Lung (tissue), 12 donors: ENCODE data around the gene COX4I1. TPM values are rescaled to one million over a fixed set of nuclear protein-coding genes. Genes with fewer than 3 reads are reported as not detected.

Source experiments
- ATAC-seq: fragments of 200-7000 bp; cut with Tn5 transposase; one replicate; pipeline ENCODE4 v1.9.1; 2020; ENCODE audit warnings: moderate number of reproducible peaks; ENCODE audit not compliant: insufficient read depth, low FRiP score
- DNase-seq, 3 donors: peaks; one replicate each; pipeline ENCODE4 v3.0.0-alpha.2; 2013 to 2017
- H3K27ac ChIP-seq, 2 donors: one replicate each; pipeline ENCODE4 v1.5.1; 2013; ENCODE audit warnings: mild to moderate bottlenecking in 2 of 2, moderate library complexity in 2 of 2, control low read depth in 1 of 2, inconsistent platforms in 1 of 2, low read depth in 1 of 2, low read length in 1 of 2
- H3K27me3 ChIP-seq, 3 donors: one replicate each; pipeline ENCODE4 v1.5.1; 2013; ENCODE audit warnings: low read length in 2 of 3; ENCODE audit not compliant: control insufficient read depth in 3 of 3, insufficient read depth in 3 of 3
- H3K36me3 ChIP-seq, 4 donors: one replicate each; pipeline ENCODE4 v1.5.1; 2013; ENCODE audit warnings: low read length in 4 of 4, mild to moderate bottlenecking in 1 of 4, moderate library complexity in 1 of 4; ENCODE audit not compliant: control insufficient read depth in 4 of 4, insufficient read depth in 4 of 4
- H3K4me1 ChIP-seq, 5 donors: one replicate each; pipeline ENCODE4 v1.5.1; 2013; ENCODE audit warnings: low read length in 5 of 5, mild to moderate bottlenecking in 2 of 5, moderate library complexity in 1 of 5; ENCODE audit not compliant: control insufficient read depth in 5 of 5, insufficient read depth in 5 of 5
- H3K4me3 ChIP-seq: one replicate; pipeline ENCODE4 v1.5.1; 2013; ENCODE audit warnings: mild to moderate bottlenecking, control low read depth, moderate library complexity
- H3K9ac ChIP-seq, 2 donors: one replicate each; pipeline ENCODE4 v1.5.1; 2013; ENCODE audit warnings: low read length in 2 of 2, control low read depth in 1 of 2; ENCODE audit not compliant: insufficient read depth in 1 of 2
- H3K9me3 ChIP-seq, 4 donors: one replicate each; pipeline ENCODE4 v1.5.1; 2013; ENCODE audit warnings: low read length in 3 of 4, mild to moderate bottlenecking in 1 of 4, moderate library complexity in 1 of 4; ENCODE audit not compliant: control insufficient read depth in 4 of 4, insufficient read depth in 3 of 4
- WGBS, 2 donors: extraction: QIAGEN DNeasy Blood & Tissue Kit; methylation state at CpG; one replicate each; pipeline ENCODE4 v1.1.7; 2013; 5-methylcytosine and 5-hydroxymethylcytosine counted together
- polyA plus RNA-seq, 2 donors: library from polyadenylated mRNA; stranded (reverse); fragments of 200-250 nt; gene quantifications; one replicate each; pipeline ENCODE4 v1.2.1, GENCODE V29; 2013
- total RNA-seq, 2 donors: library from RNA; depleted of rRNA in 1 of 2; stranded (reverse); fragments of >200 nt in 1 of 2; gene quantifications; one replicate each; pipeline ENCODE4 v1.2.1, GENCODE V29; 2014 to 2021
- TF ChIP-seq, protein P1 (sequence below): IDR thresholded peaks from 2 replicates; pipeline ENCODE4 v1.5.1; 2012; ENCODE audit warnings: mild to moderate bottlenecking; ENCODE audit errors: control extremely low read depth, extremely low read depth
- donor health status: control.
- donor health status: control.
- donor health status: Bipolar disorder and iron deficiency.
- donor health status: healthy.
- donor health status: DM: yes; HTN: yes; CAD: no.

Gene COX4I1
- total and polyA plus RNA-seq, 4 donors, result 243 to 1,291 (median 532) TPM

DNA sequence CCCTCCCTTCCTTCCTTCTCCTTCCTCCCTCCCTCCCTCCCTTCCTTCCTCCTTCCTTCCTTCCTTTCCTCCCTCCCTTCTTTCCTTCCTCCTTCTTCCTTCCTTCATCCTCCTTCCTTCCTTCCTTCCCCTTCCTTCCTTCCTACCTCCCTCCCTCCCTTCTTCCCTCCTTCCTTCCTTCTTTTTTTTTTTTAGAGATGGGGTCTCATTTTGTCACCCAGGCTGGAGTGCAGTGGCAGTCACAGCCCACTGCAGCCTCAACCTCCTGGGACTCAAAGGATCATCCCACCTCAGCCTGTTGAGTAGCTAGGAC lies 44.6 kb downstream of the COX4I1 start:
- no peak overlapping the region for H3K9ac ChIP-seq
- no peak overlapping the region for H3K4me3 ChIP-seq
- TF ChIP-seq, protein P1, sequence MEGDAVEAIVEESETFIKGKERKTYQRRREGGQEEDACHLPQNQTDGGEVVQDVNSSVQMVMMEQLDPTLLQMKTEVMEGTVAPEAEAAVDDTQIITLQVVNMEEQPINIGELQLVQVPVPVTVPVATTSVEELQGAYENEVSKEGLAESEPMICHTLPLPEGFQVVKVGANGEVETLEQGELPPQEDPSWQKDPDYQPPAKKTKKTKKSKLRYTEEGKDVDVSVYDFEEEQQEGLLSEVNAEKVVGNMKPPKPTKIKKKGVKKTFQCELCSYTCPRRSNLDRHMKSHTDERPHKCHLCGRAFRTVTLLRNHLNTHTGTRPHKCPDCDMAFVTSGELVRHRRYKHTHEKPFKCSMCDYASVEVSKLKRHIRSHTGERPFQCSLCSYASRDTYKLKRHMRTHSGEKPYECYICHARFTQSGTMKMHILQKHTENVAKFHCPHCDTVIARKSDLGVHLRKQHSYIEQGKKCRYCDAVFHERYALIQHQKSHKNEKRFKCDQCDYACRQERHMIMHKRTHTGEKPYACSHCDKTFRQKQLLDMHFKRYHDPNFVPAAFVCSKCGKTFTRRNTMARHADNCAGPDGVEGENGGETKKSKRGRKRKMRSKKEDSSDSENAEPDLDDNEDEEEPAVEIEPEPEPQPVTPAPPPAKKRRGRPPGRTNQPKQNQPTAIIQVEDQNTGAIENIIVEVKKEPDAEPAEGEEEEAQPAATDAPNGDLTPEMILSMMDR, result no peak
- H3K27me3 ChIP-seq, result no peaks in the 10 kb centered on the region
- ATAC-seq, result no peak
- no peak for DNase-seq
- peaks cover 0 to 13% (median 8%) of the 10 kb centered on the region in 5 donors for H3K4me1 ChIP-seq
- H3K36me3 ChIP-seq, result no peaks in the 10 kb centered on the region
- no peak overlapping the region for H3K27ac ChIP-seq
- peaks cover 0 to 4% (median 0%) of the 10 kb centered on the region in 4 donors for H3K9me3 ChIP-seq

DNA sequence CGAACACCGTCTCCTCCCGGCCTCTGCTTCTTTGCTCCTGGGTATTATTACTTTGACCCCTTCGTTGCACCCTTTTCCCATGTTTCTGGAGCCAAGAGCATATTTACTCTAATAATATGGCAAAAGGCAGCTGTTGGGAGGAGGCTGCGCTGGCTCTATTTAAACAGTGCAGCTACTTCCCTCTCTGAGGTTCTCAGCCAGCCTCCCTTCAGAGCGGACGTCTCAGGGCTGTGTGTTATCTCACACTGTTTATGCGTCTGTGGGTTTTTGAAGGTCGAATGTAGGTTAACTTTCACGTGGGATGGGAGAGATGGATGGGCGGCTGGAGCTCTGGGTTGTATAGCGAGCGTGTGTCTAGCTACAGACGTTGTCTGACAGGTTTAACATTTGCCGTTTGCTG lies 45.3 kb downstream of the COX4I1 start:
- H3K9me3 ChIP-seq, result no peaks in the 10 kb centered on the region
- no peaks in the 10 kb centered on the region for H3K27me3 ChIP-seq
- H3K4me1 ChIP-seq, result peaks cover 0 to 13% (median 8%) of the 10 kb centered on the region in 5 donors
- DNase-seq, result peak; percentile 54 to 84 (median 72)
- TF ChIP-seq, protein P1, result no peak
- no peak overlapping the region for H3K27ac ChIP-seq
- H3K36me3 ChIP-seq, result no peaks in the 10 kb centered on the region
- H3K4me3 ChIP-seq, result no peak overlapping the region
- no peak for ATAC-seq
- 12 to 13% methylated on average over 15 of the region's 15 CpGs for WGBS, 2 donors
- no peak overlapping the region for H3K9ac ChIP-seq

DNA sequence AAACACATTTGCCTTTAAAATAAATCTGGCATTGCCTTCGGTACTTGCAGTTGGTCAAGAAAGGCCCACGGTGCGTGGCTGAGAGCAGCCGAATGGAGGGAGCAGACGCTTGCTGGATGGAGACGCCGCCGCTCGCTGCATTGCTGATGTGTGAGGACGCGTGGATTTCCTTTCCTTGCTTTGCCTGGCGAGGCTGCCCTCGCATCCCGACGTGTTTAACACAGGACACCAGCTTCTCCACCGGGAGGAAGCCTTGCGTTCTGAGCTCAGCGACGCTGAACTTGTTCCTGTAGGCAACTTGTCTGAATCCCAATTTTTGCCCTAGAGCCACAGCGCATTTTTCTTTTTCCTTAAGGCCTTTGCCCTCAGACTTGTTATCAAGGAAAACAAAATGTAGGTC lies 45.8 kb downstream of the COX4I1 start:
- Histone ChIP-seq H3K4me1 (peaks cover 0 to 13% (median 8%) of the 10 kb centered on the region in 5 donors), H3K4me3 (no peak overlapping the region), H3K9me3 (no peaks in the 10 kb centered on the region), H3K27ac (no peak overlapping the region), H3K27me3 (no peaks in the 10 kb centered on the region), H3K36me3 (no peaks in the 10 kb centered on the region), H3K9ac (no peak overlapping the region)
- peak in 1 of 3 donors; percentile 32 for DNase-seq
- no peak for ATAC-seq
- 67 to 77% methylated on average over 20 of the region's 20 CpGs for WGBS, 2 donors
- TF ChIP-seq, protein P1, result no peak

DNA sequence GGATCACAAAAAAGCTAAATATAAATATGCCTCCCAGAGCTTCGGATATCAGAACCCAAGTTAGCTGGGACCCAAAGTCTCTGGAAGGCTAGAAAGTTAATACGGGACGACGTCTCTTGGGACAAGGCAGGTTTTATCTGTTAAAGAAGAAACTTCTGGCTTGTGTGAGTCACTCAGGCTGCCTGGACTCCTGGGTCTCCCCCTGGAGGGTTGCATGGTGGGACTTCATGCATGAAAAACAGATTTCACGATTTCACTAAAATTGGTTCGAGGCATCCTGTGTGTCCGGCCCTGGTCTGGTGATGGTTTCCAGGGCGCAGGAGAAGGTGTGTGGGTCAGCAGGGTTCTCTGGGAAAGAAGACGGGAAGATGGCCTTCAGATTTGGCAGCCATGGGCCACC lies 47.0 kb downstream of the COX4I1 start:
- ATAC-seq (no peak), DNase-seq (no peak)
- Histone ChIP-seq H3K9ac (no peak overlapping the region), H3K9me3 (no peaks in the 10 kb centered on the region), H3K27me3 (peaks cover 0 to under 1% (median 0%) of the 10 kb centered on the region in 3 donors), H3K27ac (no peak overlapping the region), H3K4me1 (peaks cover 0 to 13% (median 8%) of the 10 kb centered on the region in 5 donors), H3K4me3 (no peak overlapping the region), H3K36me3 (no peaks in the 10 kb centered on the region)
- TF ChIP-seq, protein P1, result no peak
- WGBS, 2 donors, result 94 to 95% methylated on average over 9 of the region's 9 CpGs
